Activated T-cell treated with anti-CD3 and anti-CD28 coated beads, Interleukin-2, amount 50 U/mL, for 24 hours (primary cell): ENCODE results near the gene CGB1.
"Not testable (repeated sequence)": the region's sequence is repeated elsewhere in the genome, so short reads cannot be mapped to it uniquely, and the experiment has no call there.

ENCODE experiments used
- DNase-seq: peaks from one replicate; pipeline ENCODE4 v3.0.0-alpha.2; 2020
- H3K27ac Mint-ChIP-seq: 2 replicates; pipeline ENCODE4 v1.8.0; 2020; ENCODE audit warnings: mild to moderate bottlenecking, mixed read lengths
- H3K27me3 Mint-ChIP-seq: 2 replicates; pipeline ENCODE4 v1.8.0; 2020; ENCODE audit warnings: mixed read lengths
- H3K36me3 Mint-ChIP-seq: 2 replicates; pipeline ENCODE4 v1.8.0; 2020; ENCODE audit warnings: low read depth, mixed read lengths
- H3K4me1 Mint-ChIP-seq: 2 replicates; pipeline ENCODE4 v1.8.0; 2020; ENCODE audit warnings: low read depth, mixed read lengths
- H3K4me3 Mint-ChIP-seq: 2 replicates; pipeline ENCODE4 v1.8.0; 2020; ENCODE audit warnings: mild to moderate bottlenecking, moderate library complexity, mixed read lengths
- H3K9me3 Mint-ChIP-seq: 2 replicates; pipeline ENCODE4 v1.8.0; 2020; ENCODE audit warnings: mixed read lengths

Gene CGB1

DNA sequence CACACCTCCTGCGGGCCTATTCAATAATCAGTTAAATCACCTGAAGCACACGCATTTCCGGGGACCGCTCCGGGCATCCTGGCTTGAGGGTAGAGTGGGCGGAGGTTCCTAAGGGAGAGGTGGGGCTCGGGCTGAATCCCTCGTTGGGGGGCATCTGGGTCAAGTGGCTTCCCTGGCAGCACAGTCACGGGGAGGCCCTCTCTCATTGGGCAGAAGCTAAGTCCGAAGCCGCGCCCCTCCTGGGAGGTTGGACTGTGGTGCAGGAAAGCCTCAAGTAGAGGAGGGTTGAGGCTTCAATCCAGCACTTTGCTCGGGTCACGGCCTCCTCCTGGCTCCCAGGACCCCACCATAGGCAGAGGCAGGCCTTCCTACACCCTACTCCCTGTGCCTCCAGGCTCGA is 6.9 kb upstream of the CGB1 start, which contains the start of gene CGB5:
Gene CGB5, plus strand, starts transcription at position 301 of the 400 bp plus-strand sequence. CDS start 362 bp downstream, outside the sequence.
- not testable (repeated sequence) for H3K4me3 Mint-ChIP-seq, H3K36me3 Mint-ChIP-seq, H3K27ac Mint-ChIP-seq, H3K4me1 Mint-ChIP-seq, H3K9me3 Mint-ChIP-seq, DNase-seq, H3K27me3 Mint-ChIP-seq

DNA sequence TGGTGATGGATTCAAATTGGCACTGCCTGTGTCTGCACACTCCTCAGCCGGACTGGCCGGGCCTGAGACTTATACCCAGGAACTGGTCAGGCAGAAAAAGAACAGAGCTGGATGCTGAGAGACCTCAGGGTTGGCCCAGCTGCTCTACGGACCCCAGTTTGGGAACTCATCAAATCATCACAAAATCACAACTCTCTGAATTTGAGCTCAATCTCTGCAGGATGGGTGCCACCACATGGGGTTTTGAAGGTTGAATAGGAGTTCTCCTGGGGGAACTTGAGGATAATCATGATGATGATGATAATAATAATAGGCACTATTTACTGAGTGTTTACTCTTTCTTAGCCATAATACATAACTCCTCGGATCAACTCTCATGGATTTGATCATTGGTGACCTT is 6.0 kb upstream of the CGB1 start:
- not testable (repeated sequence) for H3K4me1 Mint-ChIP-seq, DNase-seq, H3K4me3 Mint-ChIP-seq, H3K27ac Mint-ChIP-seq, H3K36me3 Mint-ChIP-seq, H3K27me3 Mint-ChIP-seq, H3K9me3 Mint-ChIP-seq

DNA sequence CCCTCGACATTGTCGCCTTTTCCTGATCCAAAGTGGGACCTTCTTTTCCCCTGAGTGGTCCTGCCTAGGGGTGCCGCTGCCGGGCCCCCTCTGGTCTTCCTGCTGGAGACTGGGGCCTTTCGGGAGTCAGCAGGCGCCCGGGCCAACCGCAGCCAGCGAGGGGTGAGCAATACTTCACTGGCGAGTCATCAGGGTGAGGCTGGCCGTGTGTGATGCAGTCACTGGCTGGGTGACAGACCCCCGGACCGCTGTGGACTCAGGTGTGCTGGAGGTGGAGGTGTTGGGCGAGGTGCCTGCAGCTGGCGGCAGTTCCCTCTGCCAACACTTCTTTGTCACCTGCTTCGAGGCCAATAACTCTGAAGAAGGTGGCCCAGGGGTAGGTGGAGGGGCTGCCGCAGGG is 5.5 kb upstream of the CGB1 start:
- Mint-ChIP-seq H3K27ac (no peak overlapping the region), H3K36me3 (no peaks in the 10 kb centered on the region), H3K27me3 (no peaks in the 10 kb centered on the region), H3K9me3 (no peaks in the 10 kb centered on the region), H3K4me1 (no peaks in the 10 kb centered on the region), H3K4me3 (no peak overlapping the region)
- no peak for DNase-seq

DNA sequence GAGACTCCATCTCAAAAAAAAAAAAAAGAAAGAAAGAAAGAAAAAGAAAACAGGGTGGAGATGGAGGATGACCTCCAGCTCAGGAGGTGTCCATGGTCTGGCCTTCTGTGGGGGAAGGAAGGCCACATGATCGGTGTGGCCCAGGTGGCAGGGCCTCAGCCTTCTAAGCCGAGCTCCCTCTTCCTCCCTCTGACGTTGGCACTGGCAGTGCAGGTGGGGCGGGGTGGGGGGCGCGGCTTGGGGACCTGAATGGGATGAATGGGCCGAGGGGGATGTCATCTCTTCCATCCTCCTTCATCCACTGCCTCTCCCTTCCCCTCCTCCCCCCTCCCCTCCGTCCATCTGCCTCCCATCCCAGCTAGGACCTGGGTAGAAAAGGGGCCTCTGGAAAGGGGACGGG is 3.0 kb upstream of the CGB1 start:
- DNase-seq, H3K27me3 Mint-ChIP-seq, H3K27ac Mint-ChIP-seq, H3K36me3 Mint-ChIP-seq, H3K9me3 Mint-ChIP-seq, H3K4me1 Mint-ChIP-seq, H3K4me3 Mint-ChIP-seq: not testable (repeated sequence)

DNA sequence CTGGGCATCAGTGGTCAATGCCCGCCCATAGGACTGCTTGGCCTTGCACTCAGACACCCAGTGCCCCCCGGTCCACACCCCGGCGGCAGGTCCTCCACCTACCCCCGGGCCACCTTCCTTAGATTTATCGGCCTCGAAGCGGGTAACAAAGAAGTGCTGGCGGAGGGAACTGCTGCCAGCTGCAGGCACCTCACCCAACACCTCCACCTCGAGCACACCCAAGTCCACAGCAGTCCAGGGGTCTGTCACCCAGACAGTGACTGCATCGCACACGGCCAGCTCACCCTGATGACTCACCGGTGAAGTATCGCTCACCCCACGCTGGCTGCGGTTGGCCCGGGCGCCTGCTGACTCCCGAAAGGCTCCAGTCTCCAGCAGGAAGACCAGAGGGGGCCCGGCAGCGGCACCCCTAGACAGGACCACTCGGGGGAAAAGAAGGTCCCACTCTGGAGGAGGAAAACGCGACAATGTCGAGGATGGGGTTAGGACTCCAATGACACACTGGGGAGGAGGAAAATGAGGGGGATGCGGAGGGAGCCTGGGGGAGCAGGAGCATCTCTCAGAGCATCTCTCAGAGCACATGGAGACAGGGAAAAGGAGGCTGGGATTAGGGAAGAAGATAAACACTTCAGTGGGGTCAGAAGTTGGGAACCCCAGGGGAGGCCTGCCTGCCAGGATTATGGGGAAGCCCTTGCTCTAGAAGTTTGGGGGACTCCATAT is 2.0 kb upstream of the CGB1 start:
- not testable (repeated sequence) for H3K4me1 Mint-ChIP-seq, H3K36me3 Mint-ChIP-seq, H3K27ac Mint-ChIP-seq, DNase-seq, H3K9me3 Mint-ChIP-seq, H3K27me3 Mint-ChIP-seq, H3K4me3 Mint-ChIP-seq

DNA sequence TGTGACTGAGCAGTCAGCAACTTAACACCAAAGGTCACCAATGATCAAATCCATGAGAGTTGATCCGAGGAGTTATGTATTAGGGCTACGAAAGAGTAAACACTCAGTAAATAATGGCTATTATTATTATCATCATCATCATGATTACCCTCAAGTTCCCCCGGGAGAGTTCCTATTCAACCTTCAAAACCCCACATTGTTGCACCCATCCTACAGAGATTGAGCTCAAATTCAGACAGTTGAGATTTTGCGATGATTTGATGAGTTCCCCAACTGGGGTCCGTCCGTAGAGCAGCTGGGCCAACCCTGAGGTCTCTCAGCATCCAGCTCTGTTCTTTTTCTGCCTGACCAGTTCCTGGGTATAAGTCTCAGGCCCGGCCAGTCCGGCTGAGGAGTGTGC is 1.4 kb upstream of the CGB1 start:
- H3K9me3 Mint-ChIP-seq, H3K27ac Mint-ChIP-seq, H3K4me1 Mint-ChIP-seq, H3K36me3 Mint-ChIP-seq, DNase-seq, H3K27me3 Mint-ChIP-seq, H3K4me3 Mint-ChIP-seq: not testable (repeated sequence)

DNA sequence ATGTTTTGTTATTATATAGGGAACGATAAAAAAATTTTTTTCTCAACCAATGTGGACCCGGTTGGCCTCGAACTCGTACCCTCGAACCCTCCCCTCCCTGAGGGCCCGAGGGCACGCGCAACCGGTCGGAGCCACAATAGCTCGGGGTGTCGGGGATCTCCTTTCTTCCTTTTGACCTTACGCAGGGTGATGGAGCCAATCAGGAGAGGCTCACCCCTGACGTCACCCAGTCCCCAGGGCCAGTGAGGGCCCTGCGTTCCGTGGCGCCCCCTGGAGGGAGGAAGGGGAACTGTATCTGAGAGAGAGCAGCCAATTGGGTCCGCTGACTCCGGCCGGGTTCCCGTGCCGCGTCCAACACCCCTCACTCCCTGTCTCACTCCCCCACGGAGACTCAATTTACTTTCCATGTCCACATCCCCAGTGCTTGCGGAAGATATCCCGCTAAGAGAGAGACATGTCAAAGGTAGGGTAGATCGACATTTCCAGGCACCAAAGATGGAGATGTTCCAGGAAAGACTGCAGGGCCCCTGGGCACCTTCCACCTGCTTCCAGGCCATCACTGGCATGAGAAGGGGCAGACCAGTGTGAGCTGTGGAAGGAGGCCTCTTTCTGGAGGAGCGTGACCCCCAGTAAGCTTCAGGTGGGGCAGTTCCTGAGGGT is 4.9 kb downstream of the CGB1 start, which contains the start of gene CGB2:
Gene CGB2, plus strand, starts transcription at position 249 of the 660 bp plus-strand sequence. Its CDS starts 206 bp downstream, at position 455.
- H3K36me3 Mint-ChIP-seq = not testable (repeated sequence)
- H3K27ac Mint-ChIP-seq = peak within 1 kb of the TSS; percentile 90

DNA sequence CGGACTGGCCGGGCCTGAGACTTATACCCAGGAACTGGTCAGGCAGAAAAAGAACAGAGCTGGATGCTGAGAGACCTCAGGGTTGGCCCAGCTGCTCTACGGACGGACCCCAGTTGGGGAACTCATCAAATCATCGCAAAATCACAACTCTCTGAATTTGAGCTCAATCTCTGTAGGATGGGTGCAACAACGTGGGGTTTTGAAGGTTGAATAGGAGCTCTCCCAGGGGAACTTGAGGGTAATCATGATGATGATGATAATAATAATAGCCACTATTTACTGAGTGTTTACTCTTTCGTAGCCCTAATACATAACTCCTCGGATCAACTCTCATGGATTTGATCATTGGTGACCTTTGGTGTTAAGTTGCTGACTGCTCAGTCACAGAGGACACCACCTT is 6.4 kb downstream of the CGB1 start:
- not testable (repeated sequence) for H3K36me3 Mint-ChIP-seq, H3K27me3 Mint-ChIP-seq, H3K27ac Mint-ChIP-seq, H3K4me1 Mint-ChIP-seq, H3K4me3 Mint-ChIP-seq, DNase-seq, H3K9me3 Mint-ChIP-seq

More for the DNA sequence above, 4.9 kb downstream of the CGB1 start, which contains the start of gene CGB2:
- H3K4me1 Mint-ChIP-seq, H3K27me3 Mint-ChIP-seq, H3K9me3 Mint-ChIP-seq: not testable (repeated sequence)
- peak; percentile 85 for DNase-seq
- peak within 1 kb of the TSS; percentile 55 for H3K4me3 Mint-ChIP-seq

DNA sequence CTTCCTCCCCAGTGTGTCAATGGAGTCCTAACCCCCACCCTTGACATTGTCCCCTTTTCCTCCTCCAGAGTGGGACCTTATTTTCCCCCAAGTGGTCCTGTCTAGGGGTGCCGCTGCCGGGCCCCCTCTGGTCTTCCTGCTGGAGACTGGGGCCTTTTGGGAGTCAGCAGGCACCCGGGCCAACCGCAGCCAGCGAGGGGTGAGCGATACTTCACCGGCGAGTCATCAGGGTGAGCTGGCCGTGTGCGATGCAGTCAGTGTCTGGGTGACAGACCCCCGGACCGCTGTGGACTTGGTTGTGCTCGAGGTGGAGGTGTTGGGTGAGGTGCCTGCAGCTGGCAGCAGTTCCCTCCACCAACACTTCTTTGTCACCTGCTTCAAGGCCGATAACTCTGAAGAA is 6.9 kb downstream of the CGB1 start:
- not testable (repeated sequence) for H3K27ac Mint-ChIP-seq, H3K4me1 Mint-ChIP-seq, H3K4me3 Mint-ChIP-seq, H3K9me3 Mint-ChIP-seq, H3K27me3 Mint-ChIP-seq, H3K36me3 Mint-ChIP-seq, DNase-seq

DNA sequence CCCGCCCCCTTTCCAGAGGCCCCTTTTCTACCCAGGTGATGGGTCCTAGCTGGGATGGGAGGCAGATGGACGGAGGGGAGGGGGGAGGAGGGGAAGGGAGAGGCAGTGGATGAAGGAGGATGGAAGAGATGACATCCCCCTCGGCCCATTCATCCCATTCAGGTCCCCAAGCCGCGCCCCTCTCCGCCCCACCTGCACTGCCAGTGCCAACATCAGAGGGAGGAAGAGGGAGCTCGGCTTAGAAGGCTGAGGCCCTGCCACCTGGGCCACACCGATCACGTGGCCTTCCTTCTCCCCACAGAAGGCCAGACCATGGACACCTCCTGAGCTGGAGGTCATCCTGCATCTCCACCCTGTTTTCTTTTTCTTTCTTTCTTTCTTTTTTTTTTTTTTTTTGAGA is 8.0 kb downstream of the CGB1 start:
- not testable (repeated sequence) for H3K27me3 Mint-ChIP-seq, H3K9me3 Mint-ChIP-seq, H3K4me1 Mint-ChIP-seq

DNA sequence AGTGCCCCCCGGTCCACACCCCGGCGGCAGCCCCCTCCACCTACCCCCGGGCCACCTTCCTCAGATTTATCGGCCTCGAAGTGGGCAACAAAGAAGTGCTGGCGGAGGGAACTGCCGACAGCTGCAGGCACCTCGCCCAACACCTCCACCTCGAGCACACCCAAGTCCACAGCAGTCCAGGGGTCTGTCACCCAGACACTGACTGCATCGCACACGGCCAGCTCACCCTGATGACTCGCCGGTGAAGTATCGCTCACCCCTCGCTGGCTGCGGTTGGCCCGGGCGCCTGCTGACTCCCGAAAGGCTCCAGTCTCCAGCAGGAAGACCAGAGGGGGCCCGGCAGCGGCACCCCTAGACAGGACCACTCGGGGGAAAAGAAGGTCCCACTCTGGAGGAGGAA is 11.1 kb downstream of the CGB1 start:
- not testable (repeated sequence) for H3K4me3 Mint-ChIP-seq, DNase-seq, H3K27ac Mint-ChIP-seq, H3K36me3 Mint-ChIP-seq, H3K9me3 Mint-ChIP-seq, H3K27me3 Mint-ChIP-seq
- peaks cover 14% of the 10 kb centered on the region for H3K4me1 Mint-ChIP-seq

More for the DNA sequence above, 8.0 kb downstream of the CGB1 start:
- H3K4me3 Mint-ChIP-seq, H3K27ac Mint-ChIP-seq, H3K36me3 Mint-ChIP-seq, DNase-seq: not testable (repeated sequence)

DNA sequence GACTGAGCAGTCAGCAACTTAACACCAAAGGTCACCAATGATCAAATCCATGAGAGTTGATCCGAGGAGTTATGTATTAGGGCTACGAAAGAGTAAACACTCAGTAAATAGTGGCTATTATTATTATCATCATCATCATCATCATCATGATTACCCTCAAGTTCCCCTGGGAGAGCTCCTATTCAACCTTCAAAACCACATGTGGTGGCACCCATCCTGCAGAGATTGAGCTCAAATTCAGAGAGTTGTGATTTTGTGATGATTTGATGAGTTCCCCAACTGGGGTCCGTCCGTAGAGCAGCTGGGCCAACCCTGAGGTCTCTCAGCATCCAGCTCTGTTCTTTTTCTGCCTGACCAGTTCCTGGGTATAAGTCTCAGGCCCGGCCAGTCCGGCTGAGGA is 11.6 kb downstream of the CGB1 start:
- not testable (repeated sequence) for H3K27me3 Mint-ChIP-seq, DNase-seq, H3K4me3 Mint-ChIP-seq, H3K9me3 Mint-ChIP-seq, H3K27ac Mint-ChIP-seq, H3K36me3 Mint-ChIP-seq
- peaks cover 14% of the 10 kb centered on the region for H3K4me1 Mint-ChIP-seq

DNA sequence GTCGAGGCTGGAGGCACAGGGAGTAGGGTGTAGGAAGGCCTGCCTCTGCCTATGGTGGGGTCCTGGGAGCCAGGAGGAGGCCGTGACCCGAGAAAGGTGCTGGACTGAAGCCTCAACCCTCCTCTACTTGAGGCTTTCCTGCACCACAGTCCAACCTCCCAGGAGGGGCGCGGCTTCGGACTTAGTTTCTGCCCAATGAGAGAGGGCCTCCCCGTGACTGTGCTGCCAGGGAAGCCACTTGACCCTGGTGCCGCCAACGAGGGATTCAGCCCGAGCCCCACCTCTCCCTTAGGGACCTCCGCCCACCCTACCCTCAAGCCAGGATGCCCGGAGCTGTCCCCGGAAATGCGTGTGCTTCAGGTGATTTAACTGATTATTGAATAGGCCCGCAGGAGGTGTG is 12.5 kb downstream of the CGB1 start, which contains the start of gene CGB3:
Gene CGB3, minus strand, starts transcription at position 101 of the 400 bp plus-strand sequence. CDS start 362 bp downstream, outside the sequence.
- not testable (repeated sequence) for H3K27me3 Mint-ChIP-seq, H3K36me3 Mint-ChIP-seq, H3K9me3 Mint-ChIP-seq, H3K27ac Mint-ChIP-seq, H3K4me3 Mint-ChIP-seq, DNase-seq
- H3K4me1 Mint-ChIP-seq = peaks cover 19% of the 10 kb centered on the region

DNA sequence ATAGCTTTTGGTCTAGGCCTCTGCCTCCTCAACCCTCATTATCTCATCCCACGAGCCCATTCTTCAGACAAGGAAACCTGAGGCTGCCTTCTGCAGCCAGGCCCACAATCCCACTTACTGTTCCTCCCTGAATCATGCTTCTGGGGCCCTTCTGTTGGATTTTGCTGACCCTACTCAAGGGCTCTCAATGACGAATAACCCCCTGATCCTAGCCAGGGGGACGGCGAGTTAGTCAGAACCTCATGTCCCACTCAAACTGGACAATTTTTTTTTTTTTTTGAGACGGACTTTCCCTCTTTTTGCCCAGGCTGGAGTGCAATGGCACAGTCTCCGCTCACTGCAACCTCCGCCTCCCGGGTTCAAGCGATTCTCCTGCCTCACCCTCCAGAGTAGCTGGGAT is 14.6 kb downstream of the CGB1 start:
- peaks cover 12% of the 10 kb centered on the region for H3K27me3 Mint-ChIP-seq
- no peak for DNase-seq
- H3K27ac Mint-ChIP-seq = no peak overlapping the region
- H3K4me3 Mint-ChIP-seq = no peak overlapping the region
- H3K9me3 Mint-ChIP-seq = no peaks in the 10 kb centered on the region
- peaks cover 34% of the 10 kb centered on the region for H3K4me1 Mint-ChIP-seq
- peaks cover under 1% of the 10 kb centered on the region for H3K36me3 Mint-ChIP-seq
